Measurements from ENCODE around the gene EIF5B. TPM values are rescaled to one million over a fixed set of nuclear protein-coding genes. Genes with fewer than 3 reads are reported as not detected.

The EIF5B gene
- total and polyA plus RNA-seq, 2 experiments from 2014 or later: 34.2 to 108 TPM

DNA sequence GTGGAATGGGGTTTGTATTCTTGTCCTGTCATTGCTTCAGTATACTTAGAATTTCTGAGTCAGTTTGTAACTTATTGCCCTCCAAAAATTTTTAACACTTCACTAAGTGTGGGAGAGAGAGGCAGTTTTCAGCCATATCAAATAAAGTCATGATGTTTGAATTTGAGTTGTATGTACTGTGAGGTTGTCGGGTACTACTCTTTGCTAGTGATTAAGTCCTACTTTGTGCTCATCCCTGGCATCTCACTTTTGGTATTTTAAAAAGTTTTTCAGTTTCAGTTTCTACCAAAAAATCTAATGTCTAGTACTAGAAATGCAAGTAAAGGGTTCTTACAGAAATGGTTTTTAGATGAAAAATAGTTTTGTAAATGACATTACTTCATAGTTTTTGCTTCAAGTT, 40.7 kb downstream of the EIF5B start (continued):
- TF ChIP-seq, protein P1, sequence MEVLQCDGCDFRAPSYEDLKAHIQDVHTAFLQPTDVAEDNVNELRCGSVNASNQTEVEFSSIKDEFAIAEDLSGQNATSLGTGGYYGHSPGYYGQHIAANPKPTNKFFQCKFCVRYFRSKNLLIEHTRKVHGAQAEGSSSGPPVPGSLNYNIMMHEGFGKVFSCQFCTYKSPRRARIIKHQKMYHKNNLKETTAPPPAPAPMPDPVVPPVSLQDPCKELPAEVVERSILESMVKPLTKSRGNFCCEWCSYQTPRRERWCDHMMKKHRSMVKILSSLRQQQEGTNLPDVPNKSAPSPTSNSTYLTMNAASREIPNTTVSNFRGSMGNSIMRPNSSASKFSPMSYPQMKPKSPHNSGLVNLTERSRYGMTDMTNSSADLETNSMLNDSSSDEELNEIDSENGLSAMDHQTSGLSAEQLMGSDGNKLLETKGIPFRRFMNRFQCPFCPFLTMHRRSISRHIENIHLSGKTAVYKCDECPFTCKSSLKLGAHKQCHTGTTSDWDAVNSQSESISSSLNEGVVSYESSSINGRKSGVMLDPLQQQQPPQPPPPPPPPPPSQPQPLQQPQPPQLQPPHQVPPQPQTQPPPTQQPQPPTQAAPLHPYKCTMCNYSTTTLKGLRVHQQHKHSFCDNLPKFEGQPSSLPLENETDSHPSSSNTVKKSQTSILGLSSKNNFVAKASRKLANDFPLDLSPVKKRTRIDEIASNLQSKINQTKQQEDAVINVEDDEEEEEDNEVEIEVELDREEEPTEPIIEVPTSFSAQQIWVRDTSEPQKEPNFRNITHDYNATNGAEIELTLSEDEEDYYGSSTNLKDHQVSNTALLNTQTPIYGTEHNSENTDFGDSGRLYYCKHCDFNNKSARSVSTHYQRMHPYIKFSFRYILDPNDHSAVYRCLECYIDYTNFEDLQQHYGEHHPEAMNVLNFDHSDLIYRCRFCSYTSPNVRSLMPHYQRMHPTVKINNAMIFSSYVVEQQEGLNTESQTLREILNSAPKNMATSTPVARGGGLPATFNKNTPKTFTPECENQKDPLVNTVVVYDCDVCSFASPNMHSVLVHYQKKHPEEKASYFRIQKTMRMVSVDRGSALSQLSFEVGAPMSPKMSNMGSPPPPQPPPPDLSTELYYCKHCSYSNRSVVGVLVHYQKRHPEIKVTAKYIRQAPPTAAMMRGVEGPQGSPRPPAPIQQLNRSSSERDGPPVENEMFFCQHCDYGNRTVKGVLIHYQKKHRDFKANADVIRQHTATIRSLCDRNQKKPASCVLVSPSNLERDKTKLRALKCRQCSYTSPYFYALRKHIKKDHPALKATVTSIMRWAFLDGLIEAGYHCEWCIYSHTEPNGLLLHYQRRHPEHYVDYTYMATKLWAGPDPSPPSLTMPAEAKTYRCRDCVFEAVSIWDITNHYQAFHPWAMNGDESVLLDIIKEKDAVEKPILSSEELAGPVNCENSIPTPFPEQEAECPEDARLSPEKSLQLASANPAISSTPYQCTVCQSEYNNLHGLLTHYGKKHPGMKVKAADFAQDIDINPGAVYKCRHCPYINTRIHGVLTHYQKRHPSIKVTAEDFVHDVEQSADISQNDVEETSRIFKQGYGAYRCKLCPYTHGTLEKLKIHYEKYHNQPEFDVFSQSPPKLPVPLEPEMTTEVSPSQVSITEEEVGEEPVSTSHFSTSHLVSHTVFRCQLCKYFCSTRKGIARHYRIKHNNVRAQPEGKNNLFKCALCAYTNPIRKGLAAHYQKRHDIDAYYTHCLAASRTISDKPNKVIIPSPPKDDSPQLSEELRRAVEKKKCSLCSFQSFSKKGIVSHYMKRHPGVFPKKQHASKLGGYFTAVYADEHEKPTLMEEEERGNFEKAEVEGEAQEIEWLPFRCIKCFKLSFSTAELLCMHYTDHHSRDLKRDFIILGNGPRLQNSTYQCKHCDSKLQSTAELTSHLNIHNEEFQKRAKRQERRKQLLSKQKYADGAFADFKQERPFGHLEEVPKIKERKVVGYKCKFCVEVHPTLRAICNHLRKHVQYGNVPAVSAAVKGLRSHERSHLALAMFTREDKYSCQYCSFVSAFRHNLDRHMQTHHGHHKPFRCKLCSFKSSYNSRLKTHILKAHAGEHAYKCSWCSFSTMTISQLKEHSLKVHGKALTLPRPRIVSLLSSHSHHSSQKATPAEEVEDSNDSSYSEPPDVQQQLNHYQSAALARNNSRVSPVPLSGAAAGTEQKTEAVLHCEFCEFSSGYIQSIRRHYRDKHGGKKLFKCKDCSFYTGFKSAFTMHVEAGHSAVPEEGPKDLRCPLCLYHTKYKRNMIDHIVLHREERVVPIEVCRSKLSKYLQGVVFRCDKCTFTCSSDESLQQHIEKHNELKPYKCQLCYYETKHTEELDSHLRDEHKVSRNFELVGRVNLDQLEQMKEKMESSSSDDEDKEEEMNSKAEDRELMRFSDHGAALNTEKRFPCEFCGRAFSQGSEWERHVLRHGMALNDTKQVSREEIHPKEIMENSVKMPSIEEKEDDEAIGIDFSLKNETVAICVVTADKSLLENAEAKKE (CRISPR knock-in tag; IDR thresholded peaks at IDR 0.05): no peak
- TF ChIP-seq, protein P2, sequence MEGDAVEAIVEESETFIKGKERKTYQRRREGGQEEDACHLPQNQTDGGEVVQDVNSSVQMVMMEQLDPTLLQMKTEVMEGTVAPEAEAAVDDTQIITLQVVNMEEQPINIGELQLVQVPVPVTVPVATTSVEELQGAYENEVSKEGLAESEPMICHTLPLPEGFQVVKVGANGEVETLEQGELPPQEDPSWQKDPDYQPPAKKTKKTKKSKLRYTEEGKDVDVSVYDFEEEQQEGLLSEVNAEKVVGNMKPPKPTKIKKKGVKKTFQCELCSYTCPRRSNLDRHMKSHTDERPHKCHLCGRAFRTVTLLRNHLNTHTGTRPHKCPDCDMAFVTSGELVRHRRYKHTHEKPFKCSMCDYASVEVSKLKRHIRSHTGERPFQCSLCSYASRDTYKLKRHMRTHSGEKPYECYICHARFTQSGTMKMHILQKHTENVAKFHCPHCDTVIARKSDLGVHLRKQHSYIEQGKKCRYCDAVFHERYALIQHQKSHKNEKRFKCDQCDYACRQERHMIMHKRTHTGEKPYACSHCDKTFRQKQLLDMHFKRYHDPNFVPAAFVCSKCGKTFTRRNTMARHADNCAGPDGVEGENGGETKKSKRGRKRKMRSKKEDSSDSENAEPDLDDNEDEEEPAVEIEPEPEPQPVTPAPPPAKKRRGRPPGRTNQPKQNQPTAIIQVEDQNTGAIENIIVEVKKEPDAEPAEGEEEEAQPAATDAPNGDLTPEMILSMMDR (conservative IDR thresholded peaks at IDR 0.05; ENCODE audit: low read depth in 2 of 2): no peak
- TF ChIP-seq ZNF331 (CRISPR knock-in tag; IDR thresholded peaks at IDR 0.05; ENCODE audit: low read depth): no peak

DNA sequence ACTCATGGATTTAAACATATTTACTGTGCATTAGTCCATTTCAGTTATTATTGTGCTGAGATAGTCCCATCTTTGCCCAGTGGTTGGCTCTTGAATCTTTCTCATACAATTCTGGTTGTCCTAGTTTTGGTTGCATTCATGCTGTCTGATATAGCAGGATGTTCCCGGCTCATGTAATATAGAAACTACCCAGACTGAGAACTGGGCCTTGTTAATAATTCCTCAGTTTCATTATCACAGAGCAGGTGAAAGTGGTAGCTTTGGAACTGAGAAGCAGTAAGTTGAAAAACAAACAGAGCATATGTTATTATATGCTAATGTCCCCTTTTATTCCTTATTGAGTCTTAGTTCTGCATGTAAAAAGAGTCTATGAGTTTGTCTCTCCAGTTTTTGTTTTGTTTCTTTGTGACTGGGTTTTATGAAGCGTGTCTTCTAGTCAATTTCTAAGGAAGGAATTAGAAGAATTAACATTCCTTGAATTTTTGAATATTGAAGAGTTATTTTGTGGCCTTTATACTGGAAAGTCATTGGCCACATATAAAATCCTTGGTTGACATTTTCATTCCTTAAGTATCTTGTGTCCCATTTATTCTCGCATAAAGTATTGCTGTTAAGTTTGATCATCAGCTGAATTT, 43.3 kb downstream of the EIF5B start:
- no peak for ATAC-seq
- Mint-ChIP-seq H3K4me3 (no peak overlapping the region), H3K27ac (peak overlapping the region; percentile 85), H3K9me3 (no peaks in the 10 kb centered on the region), H3K27me3 (ENCODE audit: insufficient read depth, low read depth, poor library complexity) (no peaks in the 10 kb centered on the region), H3K36me3 (ENCODE audit: low read depth) (peaks cover 78% of the 10 kb centered on the region), H3K4me1 (peaks cover 8% of the 10 kb centered on the region; the same call in 2 of the 3 replicates)
- Histone ChIP-seq H3K9me2 (ENCODE audit: insufficient read depth) (no peaks in the 10 kb centered on the region), H3K27ac (ENCODE audit: low read depth) (no peak overlapping the region), H4K20me1 (replicated peaks; ENCODE audit: insufficient read depth) (no peaks in the 10 kb centered on the region), H2AFZ (no peak overlapping the region), H3K79me2 (replicated peaks; ENCODE audit: insufficient read depth) (no peaks in the 10 kb centered on the region), H3K4me1 (ENCODE audit: insufficient read depth) (peaks cover 4% of the 10 kb centered on the region; the same call in 1 of the 2 replicates), H3K36me3 (ENCODE audit: insufficient read depth) (peaks cover 8% of the 10 kb centered on the region), H3K27me3 (ENCODE audit: insufficient read depth) (no peaks in the 10 kb centered on the region), H3F3A (replicated peaks; ENCODE audit: low read depth) (no peaks in the 10 kb centered on the region), H3K4me3 (no peak overlapping the region), H3K4me2 (peak overlapping the region; percentile 44)
- peak; percentile 29 for DNase-seq (ENCODE audit: low spot score)
- TF ChIP-seq JUNB (IDR thresholded peaks at IDR 0.05; ENCODE audit: unreplicated experiment): no peak
- no peak for TF ChIP-seq ZNF114 (CRISPR knock-in tag; IDR thresholded peaks at IDR 0.05)
- TF ChIP-seq, protein P2 (conservative IDR thresholded peaks at IDR 0.05; ENCODE audit: low read depth in 2 of 2): no peak
